COLO829 (cell line): ENCODE results near the gene KRTAP12-4.
"Not testable (repeated sequence)": the region's sequence is repeated elsewhere in the genome, so short reads cannot be mapped to it uniquely, and the experiment has no call there.

Experiments used
- DNase-seq: peaks from one replicate; pipeline ENCODE4 v3.0.0; 2012; ENCODE audit warnings: low spot score

The KRTAP12-4 gene

GRCh38 chr21:44686843-44687561 lies 32.5 kb upstream of the KRTAP12-4 start:
- DNase-seq, result no peak

GRCh38 chr21:44686000-44686781 lies 31.7 kb upstream of the KRTAP12-4 start:
- DNase-seq, result no peak

- DNase-seq, result not testable (repeated sequence)
Measured at GRCh38 chr21:44685050-44685449, 30.6 kb upstream of the KRTAP12-4 start.

DNA sequence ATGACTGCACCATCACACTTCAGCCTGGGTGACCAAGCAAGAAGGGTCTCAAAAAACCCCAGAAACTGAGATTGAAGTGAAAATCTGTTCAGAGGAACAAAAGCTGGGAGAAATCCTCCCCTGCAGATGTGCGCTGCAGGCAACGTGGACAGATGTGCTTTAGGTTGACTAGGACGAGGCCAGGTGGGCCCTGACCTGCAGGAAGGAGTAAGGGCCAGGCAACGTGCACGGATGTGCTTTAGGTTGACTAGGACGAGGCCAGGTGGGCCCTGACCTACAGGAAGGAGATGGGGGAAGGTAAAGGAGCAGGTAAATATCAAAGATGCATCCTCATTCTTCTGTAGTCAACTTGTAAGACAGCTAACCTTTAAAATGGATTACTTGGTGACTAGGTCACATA lies 30.0 kb upstream of the KRTAP12-4 start:
- DNase-seq, result no peak

GRCh38 chr21:44684077-44684476 lies 29.6 kb upstream of the KRTAP12-4 start:
- no peak for DNase-seq

DNA sequence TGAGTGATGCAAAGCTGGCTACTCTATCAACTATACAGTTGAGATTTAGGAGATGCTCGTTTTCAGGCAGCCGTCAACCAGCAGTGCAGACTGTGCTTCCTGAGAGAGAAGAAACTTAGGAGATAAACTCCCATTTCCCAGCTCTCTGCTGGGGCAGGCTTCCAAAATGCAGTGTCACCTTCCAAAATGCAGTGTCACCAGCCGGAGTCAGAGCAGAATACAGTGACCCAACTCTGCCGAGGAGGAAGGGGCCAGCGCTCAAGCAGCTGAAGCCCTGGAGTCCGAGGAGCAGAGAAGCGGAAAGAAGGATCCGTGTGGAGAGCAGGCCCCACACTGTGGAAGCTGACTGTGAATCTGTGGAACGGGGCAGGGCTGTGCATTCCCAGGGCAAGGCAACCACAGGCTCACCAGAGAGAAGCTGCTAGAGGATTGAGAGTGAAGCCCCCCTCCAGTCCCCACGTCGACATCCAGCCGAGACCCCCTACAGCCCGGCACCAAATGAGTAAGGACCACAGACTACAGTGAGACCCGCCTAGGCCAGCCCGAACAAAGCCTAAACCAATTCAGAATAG lies 28.2 kb upstream of the KRTAP12-4 start:
- DNase-seq, result no peak

DNA sequence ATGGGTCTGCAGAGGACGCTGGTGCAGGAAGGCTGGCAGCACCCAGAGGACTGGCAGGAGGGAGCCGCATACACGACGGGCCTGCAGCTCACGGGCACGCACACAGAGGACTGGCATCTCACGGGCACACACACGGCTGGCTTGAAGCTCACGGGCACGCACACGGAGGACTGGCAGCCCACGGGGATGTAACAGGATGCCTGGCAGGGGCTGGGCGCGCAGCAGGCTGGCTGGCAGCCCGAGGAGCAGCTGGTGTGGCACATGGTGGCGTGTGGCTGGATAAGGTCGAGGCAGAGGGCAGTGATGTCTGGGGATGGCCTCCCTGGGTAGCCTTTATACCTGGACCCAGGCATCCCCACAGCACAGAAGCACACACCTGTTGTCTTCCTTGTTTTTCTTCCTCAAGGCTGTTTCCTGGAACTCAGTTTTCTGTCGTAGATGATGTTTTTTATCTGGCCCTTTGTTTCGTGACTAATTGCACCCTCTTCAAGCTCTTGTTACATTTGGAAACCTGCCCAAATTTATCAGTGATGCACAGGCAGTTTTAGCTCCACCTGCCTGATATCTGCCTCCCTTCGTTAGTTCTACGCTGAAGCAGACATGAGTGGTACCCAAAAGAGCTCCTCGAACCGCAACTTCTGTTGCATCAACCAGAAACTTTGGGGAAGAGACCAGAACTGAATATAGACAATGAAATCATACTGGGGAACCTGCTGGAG lies 27.6 kb upstream of the KRTAP12-4 start, which contains the start of gene KRTAP12-1:
KRTAP12-1 (minus strand) TSS at position 303 of the 719 bp plus-strand sequence; CDS start at position 263, 40 bp downstream.
- DNase-seq, result no peak

DNA sequence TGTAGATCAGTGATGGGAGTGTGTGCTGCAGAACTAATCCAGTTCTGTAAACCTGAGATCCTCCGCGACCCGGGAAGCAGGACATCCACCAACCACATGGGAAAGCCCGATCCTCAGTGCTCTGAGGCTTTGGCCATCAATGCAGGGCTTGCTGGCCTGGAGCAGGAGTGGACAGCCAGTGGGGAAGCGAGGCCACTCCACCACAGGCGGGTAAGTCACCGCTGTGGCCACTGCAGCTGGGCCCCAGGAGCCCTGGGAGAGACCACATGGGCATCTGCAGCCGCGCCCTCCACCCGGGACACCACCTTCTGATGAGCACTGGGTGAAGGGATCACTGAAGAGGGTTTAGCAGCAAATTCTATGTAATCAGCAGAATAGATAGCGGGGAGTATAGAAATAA lies 26.7 kb upstream of the KRTAP12-4 start:
- DNase-seq, result no peak

DNA sequence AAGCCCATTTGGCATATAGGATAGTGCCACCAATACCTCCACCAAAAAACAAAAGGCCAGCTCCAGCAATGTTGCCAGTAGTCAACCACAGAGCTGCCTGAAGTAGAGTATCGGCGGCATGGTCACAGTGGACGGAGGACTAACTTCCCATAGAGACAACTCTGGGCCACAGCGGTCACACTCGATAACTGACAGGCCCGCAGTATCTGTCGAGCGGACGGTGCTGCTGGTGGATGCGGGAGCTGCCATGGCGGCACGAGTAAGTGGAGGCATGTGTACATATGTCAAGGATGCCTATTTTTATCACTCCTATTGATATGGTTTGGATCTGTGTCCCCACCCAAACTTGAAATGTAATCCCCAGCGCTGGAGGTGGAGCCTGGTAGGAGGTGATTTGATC lies 23.4 kb upstream of the KRTAP12-4 start:
- DNase-seq, result no peak

- DNase-seq, result no peak
Measured at GRCh38 chr21:44671911-44672310, 17.5 kb upstream of the KRTAP12-4 start.

GRCh38 chr21:44670642-44671432 lies 16.4 kb upstream of the KRTAP12-4 start:
- DNase-seq, result no peak

- DNase-seq, result no peak
Measured at GRCh38 chr21:44667612-44668011, 13.2 kb upstream of the KRTAP12-4 start.

DNA sequence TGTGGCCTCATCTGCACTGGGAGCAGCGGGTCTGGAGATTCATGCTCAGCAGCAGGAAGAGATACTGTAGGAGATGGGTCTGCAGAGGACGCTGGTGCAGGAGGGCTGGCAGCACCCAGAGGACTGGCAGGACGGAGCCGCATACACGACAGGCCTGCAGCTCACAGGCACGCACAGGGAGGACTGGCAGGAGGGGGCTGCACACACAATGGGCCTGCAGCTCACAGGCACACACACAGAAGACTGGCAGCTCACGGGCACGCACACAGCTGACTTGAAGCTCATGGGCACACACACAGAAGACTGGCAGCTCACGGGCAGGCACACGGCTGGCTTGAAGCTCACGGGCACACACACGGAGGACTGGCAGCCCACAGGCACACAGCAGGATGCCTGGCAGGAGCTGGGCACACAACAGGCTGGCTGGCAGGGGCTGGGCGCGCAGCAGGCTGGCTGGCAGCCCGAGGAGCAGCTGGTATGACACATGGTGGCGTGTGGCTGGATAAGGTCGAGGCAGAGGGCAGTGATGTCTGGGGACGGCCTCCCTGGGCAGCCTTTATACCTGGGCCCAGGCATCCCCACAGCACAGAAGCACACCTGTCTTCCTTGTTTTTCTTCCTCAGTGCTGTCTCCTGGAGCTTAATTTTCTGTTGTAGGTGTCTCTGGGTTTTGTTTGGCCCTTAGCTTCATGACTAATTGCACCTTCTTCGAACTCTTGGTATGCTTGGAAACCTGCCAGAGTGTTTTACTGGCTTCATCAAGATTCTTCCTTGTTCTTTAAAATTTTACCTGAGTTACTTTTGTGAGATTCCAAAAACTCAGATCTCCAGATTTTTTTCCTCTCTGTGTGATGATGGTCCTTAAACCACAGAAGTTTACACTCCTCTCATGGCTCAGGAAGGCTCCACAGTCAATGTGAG lies 12.2 kb upstream of the KRTAP12-4 start, which contains the start of gene KRTAP12-2:
KRTAP12-2 (minus strand) TSS at position 527 of the 920 bp plus-strand sequence; CDS start at position 486, 41 bp downstream.
- no peak for DNase-seq

GRCh38 chr21:44664691-44665090 lies 10.2 kb upstream of the KRTAP12-4 start:
- no peak for DNase-seq

GRCh38 chr21:44661567-44661966 lies 7.1 kb upstream of the KRTAP12-4 start:
- DNase-seq, result not testable (repeated sequence)

GRCh38 chr21:44658913-44659595 lies 4.6 kb upstream of the KRTAP12-4 start:
- no peak for DNase-seq

GRCh38 chr21:44658541-44658910 lies 4.1 kb upstream of the KRTAP12-4 start:
- DNase-seq, result no peak

DNA sequence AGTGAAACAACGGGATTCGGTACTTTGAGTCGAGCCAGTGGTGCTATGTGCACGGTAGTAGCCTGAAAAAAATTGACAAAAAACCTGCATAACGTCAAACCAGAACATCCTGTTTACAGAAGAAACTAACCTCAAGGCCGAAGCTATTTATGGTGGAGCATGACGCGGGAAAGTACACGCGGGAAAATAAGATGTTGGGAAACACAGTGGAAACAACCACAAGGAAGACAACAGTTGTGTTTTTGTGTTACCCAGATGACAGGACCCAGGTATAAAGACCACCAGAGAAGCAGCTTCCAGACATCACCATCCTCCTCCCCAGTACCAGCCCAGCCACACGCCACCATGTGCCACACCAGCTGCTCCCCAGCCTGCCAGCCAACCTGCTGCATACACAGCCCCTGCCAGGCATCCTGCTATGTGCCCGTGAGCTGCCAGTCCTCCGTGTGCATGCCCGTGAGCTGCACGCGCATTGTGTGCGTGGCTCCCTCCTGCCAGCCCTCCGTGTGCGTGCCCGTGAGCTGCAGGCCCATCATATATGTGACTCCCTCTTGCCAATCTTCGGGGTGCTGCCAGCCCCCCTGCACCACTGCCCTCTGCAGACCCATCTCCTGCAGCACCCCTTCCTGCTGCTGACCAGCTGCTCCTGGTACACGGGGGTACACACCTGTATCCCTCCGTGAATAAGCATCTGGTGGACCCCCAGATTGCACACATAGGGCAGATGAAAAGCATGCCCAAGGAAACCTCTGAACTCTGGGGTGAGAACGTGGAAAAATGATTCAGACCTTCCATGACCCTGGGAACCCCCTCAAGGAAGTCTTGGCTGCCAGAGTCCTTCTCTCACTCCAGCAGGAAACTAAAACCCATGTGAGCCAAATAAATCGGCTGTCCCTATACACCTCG lies 3.4 kb upstream of the KRTAP12-4 start, which contains the start of gene KRTAP12-3:
KRTAP12-3 (plus strand) TSS at position 298 of the 906 bp plus-strand sequence; CDS start at position 346, 48 bp downstream.
- no peak for DNase-seq
